Keratinocyte (primary cell): Measurements from ENCODE around the gene MTA1. TPM values are rescaled to one million over a fixed set of nuclear protein-coding genes. Genes with fewer than 3 reads are reported as not detected.

ENCODE experiments used
- DNase-seq: peaks from one replicate; pipeline ENCODE4 v3.0.0-alpha.2; 2011; ENCODE audit warnings: low read depth, missing footprints, low spot score
- FAIRE-seq: peaks from 2 replicates; lab custom pipeline; 2011; peaks lifted over from hg19 to GRCh38; lab: Jason Lieb, UNC
- H2AFZ ChIP-seq: 2 replicates; pipeline ENCODE4 v1.6.0; 2012; ENCODE audit warnings: low read length, control low read depth, inconsistent platforms; ENCODE audit not compliant: control insufficient read depth
- H3K27ac ChIP-seq: 2 replicates; pipeline ENCODE4 v1.5.1; 2011; ENCODE audit warnings: low read length; ENCODE audit not compliant: control insufficient read depth, insufficient read depth
- H3K27me3 ChIP-seq: 3 replicates; pipeline ENCODE4 v1.6.0; 2011; ENCODE audit warnings: low read length; ENCODE audit not compliant: control insufficient read depth, insufficient read depth; ENCODE audit errors: extremely low read depth
- H3K36me3 ChIP-seq, 2 experiments: 2 replicates in 1 of 2; 3 replicates in 1 of 2; pipeline ENCODE4 v1.5.1; 2011; ENCODE audit warnings: low read length in 2 of 2, mild to moderate bottlenecking in 1 of 2; ENCODE audit not compliant: control insufficient read depth in 2 of 2, insufficient read depth in 2 of 2; ENCODE audit errors: extremely low read depth in 1 of 2
- H3K4me1 ChIP-seq: 3 replicates; pipeline ENCODE4 v1.5.1; 2011; ENCODE audit warnings: low read length; ENCODE audit not compliant: control insufficient read depth, insufficient read depth; ENCODE audit errors: extremely low read depth
- H3K4me2 ChIP-seq: 3 replicates; pipeline ENCODE4 v1.6.0; 2011; ENCODE audit warnings: low read depth, low read length; ENCODE audit not compliant: control insufficient read depth, insufficient read depth; ENCODE audit errors: extremely low read depth
- H3K4me3 ChIP-seq, 3 experiments: fragments of 200-600 bp in 1 of 3; sonication (generic) in 1 of 3; 2 replicates in 2 of 3; 3 replicates in 1 of 3; pipeline ENCODE4 v1.5.1; 2011 to 2016; ENCODE audit warnings: low read length in 3 of 3, mild to moderate bottlenecking in 3 of 3, control low read depth in 2 of 3, inconsistent platforms in 1 of 3, low read depth in 1 of 3, mixed read lengths in 1 of 3, mixed run types in 1 of 3, moderate library complexity in 1 of 3; ENCODE audit not compliant: control insufficient read depth in 2 of 3, insufficient read depth in 2 of 3; ENCODE audit errors: extremely low read depth in 1 of 3
- H3K79me2 ChIP-seq: 2 replicates; pipeline ENCODE4 v1.6.0; 2012; ENCODE audit warnings: low read length; ENCODE audit not compliant: control insufficient read depth, insufficient read depth
- H3K9ac ChIP-seq: 3 replicates; pipeline ENCODE4 v1.6.0; 2011; ENCODE audit warnings: low read length; ENCODE audit not compliant: control insufficient read depth, insufficient read depth; ENCODE audit errors: extremely low read depth
- H3K9me1 ChIP-seq: 3 replicates; pipeline ENCODE4 v1.6.0; 2011; ENCODE audit warnings: low read length; ENCODE audit not compliant: control insufficient read depth, insufficient read depth; ENCODE audit errors: extremely low read depth
- H3K9me3 ChIP-seq: 2 replicates; pipeline ENCODE4 v1.5.1; 2012; ENCODE audit warnings: low read depth, low read length; ENCODE audit not compliant: control insufficient read depth
- H4K20me1 ChIP-seq: 3 replicates; pipeline ENCODE4 v1.6.0; 2011; ENCODE audit warnings: low read length; ENCODE audit not compliant: control insufficient read depth, insufficient read depth; ENCODE audit errors: extremely low read depth
- EZH2 ChIP-seq: IDR thresholded peaks from one replicate; pipeline ENCODE4 v1.6.1; 2012; ENCODE audit warnings: inconsistent platforms, mild to moderate bottlenecking, low read length, moderate library complexity
- dilution Hi-C: fragments of 300-500 bp; cut with MboI; formaldehyde crosslinking; loops from one replicate; pipeline ENCODE4 v1.7.0; 2020; ENCODE audit warnings: low sequenced_read_pairs; ENCODE audit not compliant: extremely low pct_ligation_motif_present
- polyA plus RNA-seq, 5 experiments: library from polyadenylated mRNA; depleted of rRNA in 3 of 5; stranded (reverse) in 3 of 5; stranded (forward) in 1 of 5; unstranded in 1 of 5; fragments of >200 nt; gene quantifications; 1 replicate in 1 of 5; 2 replicates in 3 of 5; 3 replicates in 1 of 5; pipeline versions ENCODE4 v1.2.1 to v1.2.3, GENCODE V29; 2011 to 2012; ENCODE audit warnings: missing spikeins in 2 of 5, low read depth in 1 of 5, low replicate concordance in 1 of 5
- TF ChIP-seq, protein P1 (sequence below), 3 experiments: IDR thresholded peaks in 1 of 3; conservative IDR thresholded peaks in 1 of 3; optimal IDR thresholded peaks in 1 of 3; 2 replicates in 2 of 3; 3 replicates in 1 of 3; pipeline versions ENCODE3 to v1.5.1; 2011; ENCODE audit warnings: low read length in 3 of 3, mild to moderate bottlenecking in 3 of 3, moderate library complexity in 2 of 3, control low read depth in 1 of 3, inconsistent platforms in 1 of 3; ENCODE audit not compliant: insufficient read depth in 2 of 3; ENCODE audit errors: extremely low read depth in 1 of 3

The MTA1 gene
- polyA plus RNA-seq, 1 donor (not counting 4 experiments of a cell fraction or from before 2014, with no cell fraction given) = 33.6 TPM

DNA sequence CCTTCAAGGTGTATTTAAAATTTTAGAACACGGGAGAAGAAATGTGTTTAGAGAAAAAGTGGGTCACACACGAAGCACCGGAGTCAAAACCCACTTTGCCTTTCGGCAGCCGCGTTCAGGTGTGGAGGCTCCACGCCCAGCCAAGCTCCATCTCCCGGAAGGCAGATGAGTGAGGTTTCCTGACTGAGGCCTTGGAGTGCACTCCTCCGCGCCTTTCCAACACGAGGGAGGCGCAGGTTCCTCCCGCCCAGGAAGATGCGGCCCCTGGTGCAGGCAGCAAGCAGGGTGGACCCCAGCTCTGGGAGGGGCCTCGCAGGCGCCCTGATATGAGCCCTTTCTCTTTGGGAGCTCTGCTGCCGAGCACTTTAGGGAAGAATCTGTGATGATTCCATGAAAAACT lies 22.5 kb downstream of the MTA1 start:
- Histone ChIP-seq H3K27ac (no peak overlapping the region), H4K20me1 (peaks cover 22% of the 10 kb centered on the region), H3K9me1 (no peaks in the 10 kb centered on the region), H3K4me3 (no peak overlapping the region), H3K4me2 (no peak overlapping the region), H3K4me1 (no peaks in the 10 kb centered on the region), H3K9me3 (no peaks in the 10 kb centered on the region), H3K36me3 (peaks cover 13 to 30% of the 10 kb centered on the region in 2 experiments), H3K9ac (no peak overlapping the region), H2AFZ (no peak overlapping the region), H3K79me2 (peaks cover 42% of the 10 kb centered on the region), H3K27me3 (no peaks in the 10 kb centered on the region)
- FAIRE-seq = no peak
- no peak for TF ChIP-seq EZH2
- TF ChIP-seq, protein P1, sequence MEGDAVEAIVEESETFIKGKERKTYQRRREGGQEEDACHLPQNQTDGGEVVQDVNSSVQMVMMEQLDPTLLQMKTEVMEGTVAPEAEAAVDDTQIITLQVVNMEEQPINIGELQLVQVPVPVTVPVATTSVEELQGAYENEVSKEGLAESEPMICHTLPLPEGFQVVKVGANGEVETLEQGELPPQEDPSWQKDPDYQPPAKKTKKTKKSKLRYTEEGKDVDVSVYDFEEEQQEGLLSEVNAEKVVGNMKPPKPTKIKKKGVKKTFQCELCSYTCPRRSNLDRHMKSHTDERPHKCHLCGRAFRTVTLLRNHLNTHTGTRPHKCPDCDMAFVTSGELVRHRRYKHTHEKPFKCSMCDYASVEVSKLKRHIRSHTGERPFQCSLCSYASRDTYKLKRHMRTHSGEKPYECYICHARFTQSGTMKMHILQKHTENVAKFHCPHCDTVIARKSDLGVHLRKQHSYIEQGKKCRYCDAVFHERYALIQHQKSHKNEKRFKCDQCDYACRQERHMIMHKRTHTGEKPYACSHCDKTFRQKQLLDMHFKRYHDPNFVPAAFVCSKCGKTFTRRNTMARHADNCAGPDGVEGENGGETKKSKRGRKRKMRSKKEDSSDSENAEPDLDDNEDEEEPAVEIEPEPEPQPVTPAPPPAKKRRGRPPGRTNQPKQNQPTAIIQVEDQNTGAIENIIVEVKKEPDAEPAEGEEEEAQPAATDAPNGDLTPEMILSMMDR (optimal IDR thresholded peaks at IDR 0.05 in 1 of 3, IDR thresholded peaks at IDR 0.05 in 1 of 3, conservative IDR thresholded peaks at IDR 0.05 in 1 of 3; ENCODE audit: extremely low read depth in 1 of 3, insufficient read depth in 2 of 3, low read length in 3 of 3) = no peak
- DNase-seq = no peak
- dilution Hi-C loops = no loop called here

GRCh38 chr14:105442834-105443233 lies 23.2 kb downstream of the MTA1 start:
- no peak for FAIRE-seq
- Histone ChIP-seq H3K9me1 (no peaks in the 10 kb centered on the region), H3K27ac (no peak overlapping the region), H3K4me3 (no peak overlapping the region), H3K9ac (no peak overlapping the region), H3K27me3 (no peaks in the 10 kb centered on the region), H3K4me2 (no peak overlapping the region), H3K79me2 (peaks cover 35% of the 10 kb centered on the region), H4K20me1 (peaks cover 15% of the 10 kb centered on the region), H3K4me1 (no peaks in the 10 kb centered on the region), H3K36me3 (peaks cover 13 to 28% of the 10 kb centered on the region in 2 experiments), H3K9me3 (no peaks in the 10 kb centered on the region), H2AFZ (no peak overlapping the region)
- TF ChIP-seq, protein P1 (optimal IDR thresholded peaks at IDR 0.05 in 1 of 3, IDR thresholded peaks at IDR 0.05 in 1 of 3, conservative IDR thresholded peaks at IDR 0.05 in 1 of 3; ENCODE audit: extremely low read depth in 1 of 3, insufficient read depth in 2 of 3, low read length in 3 of 3) = no peak
- no peak for TF ChIP-seq EZH2
- no peak for DNase-seq
- dilution Hi-C loops = no loop called here
